ENCODE data around the gene EPB41. TPM values are rescaled to one million over a fixed set of nuclear protein-coding genes. Genes with fewer than 3 reads are reported as not detected.
"Not testable (repeated sequence)": the region's sequence is repeated elsewhere in the genome, so short reads cannot be mapped to it uniquely, and the experiment has no call there.

Gene EPB41
- total RNA-seq, 1 donor from 2014 or later: 37.7 TPM

GRCh38 chr1:29045663-29046062 is 131.3 kb downstream of the EPB41 start:
- not testable (repeated sequence) for DNase-seq (ENCODE audit: low spot score)

- DNase-seq (ENCODE audit: low spot score): no peak
Observed at GRCh38 chr1:29047142-29047541, 132.8 kb downstream of the EPB41 start.

- no peak for DNase-seq (ENCODE audit: low spot score)
Observed at GRCh38 chr1:29050166-29050565, 135.8 kb downstream of the EPB41 start.

GRCh38 chr1:29052100-29052499 is 137.7 kb downstream of the EPB41 start:
- no peak for DNase-seq (ENCODE audit: low spot score)

- no peak for DNase-seq (ENCODE audit: low spot score)
Observed at GRCh38 chr1:29052941-29053340, 138.6 kb downstream of the EPB41 start.

GRCh38 chr1:29055160-29055559 is 140.8 kb downstream of the EPB41 start:
- no peak for DNase-seq (ENCODE audit: low spot score)

GRCh38 chr1:29056256-29056655 is 141.9 kb downstream of the EPB41 start:
- no peak for DNase-seq (ENCODE audit: low spot score)

- no peak for DNase-seq (ENCODE audit: low spot score)
Observed at GRCh38 chr1:29057700-29058099, 143.3 kb downstream of the EPB41 start.

GRCh38 chr1:29062157-29062942 is 148.0 kb downstream of the EPB41 start:
- no peak for DNase-seq (ENCODE audit: low spot score)

GRCh38 chr1:29064064-29064463 is 149.7 kb downstream of the EPB41 start:
- no peak for DNase-seq (ENCODE audit: low spot score)

GRCh38 chr1:29077155-29077554 is 162.8 kb downstream of the EPB41 start:
- DNase-seq (ENCODE audit: low spot score): no peak

- DNase-seq (ENCODE audit: low spot score): not testable (repeated sequence)
Observed at GRCh38 chr1:29079916-29080629, 165.7 kb downstream of the EPB41 start.

- no peak for DNase-seq (ENCODE audit: low spot score)
Observed at GRCh38 chr1:29081201-29081600, 166.8 kb downstream of the EPB41 start.

GRCh38 chr1:29082519-29082918 is 168.2 kb downstream of the EPB41 start:
- DNase-seq (ENCODE audit: low spot score): no peak

- DNase-seq (ENCODE audit: low spot score): no peak
Observed at GRCh38 chr1:29083317-29084195, 169.2 kb downstream of the EPB41 start.

- no peak for DNase-seq (ENCODE audit: low spot score)
Observed at GRCh38 chr1:29084196-29084521, 169.8 kb downstream of the EPB41 start.

- DNase-seq (ENCODE audit: low spot score): no peak
Observed at GRCh38 chr1:29090937-29091618, 176.7 kb downstream of the EPB41 start.

- DNase-seq (ENCODE audit: low spot score): not testable (repeated sequence)
Observed at GRCh38 chr1:29092704-29093103, 178.3 kb downstream of the EPB41 start.

- DNase-seq (ENCODE audit: low spot score): no peak
Observed at GRCh38 chr1:29094433-29094832, 180.1 kb downstream of the EPB41 start.

- no peak for DNase-seq (ENCODE audit: low spot score)
Observed at GRCh38 chr1:29094954-29095353, 180.6 kb downstream of the EPB41 start.

- no peak for DNase-seq (ENCODE audit: low spot score)
Observed at GRCh38 chr1:29096231-29096886, 182.0 kb downstream of the EPB41 start.

All from mesenteric fat pad (tissue), 1 donor.